Measurements from ENCODE around the gene ANGPTL1. TPM values are rescaled to one million over a fixed set of nuclear protein-coding genes. Genes with fewer than 3 reads are reported as not detected.

The ANGPTL1 gene
- total RNA-seq, 2 experiments from 2014 or later, result not detected

DNA sequence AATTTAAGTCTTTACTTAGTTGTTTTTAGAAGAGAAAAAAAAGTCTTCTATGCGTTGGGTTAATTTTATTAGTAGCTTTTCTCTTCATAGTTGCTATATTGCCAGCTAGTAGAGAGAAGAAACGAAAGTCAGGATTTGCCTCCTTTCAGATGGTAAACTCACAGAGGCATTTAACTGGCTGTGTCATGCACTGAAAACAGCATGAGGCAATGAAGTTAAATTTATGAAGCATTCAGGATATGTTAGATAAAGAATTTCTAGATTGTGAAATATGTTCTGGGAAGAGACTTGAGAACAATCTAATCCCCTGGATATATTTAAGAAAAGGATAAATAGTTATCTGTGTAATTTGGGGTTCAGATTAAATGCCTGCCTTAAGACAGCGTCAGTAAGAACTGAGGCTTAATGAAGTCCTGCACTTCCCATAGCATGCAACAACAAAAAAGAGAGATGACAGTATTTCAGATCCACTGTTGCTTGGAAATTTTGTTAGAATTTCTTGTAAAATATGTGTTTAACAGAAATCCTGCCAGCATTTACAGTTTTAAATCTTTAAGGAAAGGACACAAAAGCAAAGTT is 1.7 kb downstream of the ANGPTL1 start:
- Histone ChIP-seq H2AFZ (ENCODE audit: low read length) (no peak overlapping the region), H3K4me1 (ENCODE audit: insufficient read depth, low read length, poor library complexity, severe bottlenecking) (no peaks in the 10 kb centered on the region), H3K9me3 (ENCODE audit: low read length) (no peaks in the 10 kb centered on the region), H3K27ac (ENCODE audit: low read depth, low read length, poor library complexity, severe bottlenecking) (no peak overlapping the region), H3K4me2 (ENCODE audit: low read length) (no peak overlapping the region), H3K9me2 (ENCODE audit: insufficient read depth, low read length) (no peaks in the 10 kb centered on the region), H3K79me2 (ENCODE audit: insufficient read depth, low read depth, low read length) (no peaks in the 10 kb centered on the region), H3K4me3 (ENCODE audit: low read depth, low read length, poor library complexity, severe bottlenecking) (no peak overlapping the region), H4K20me1 (ENCODE audit: insufficient read depth, low read length) (no peaks in the 10 kb centered on the region), H3K36me3 (ENCODE audit: insufficient read depth, low read length) (peaks cover 41% of the 10 kb centered on the region)
- POLR2A ChIA-PET, result interaction anchor here (1.0 to 6.8 kb wide), 4 partner anchors 11 to 37 kb away, joined by 3 to 53 read pairs (median 4); no protein-coding TSS in a partner anchor
- no peak for TF ChIP-seq EZH2phosphoT487 (IDR thresholded peaks at IDR 0.05; ENCODE audit: borderline replicate concordance, low read depth, low read length)
- TF ChIP-seq, protein P1, sequence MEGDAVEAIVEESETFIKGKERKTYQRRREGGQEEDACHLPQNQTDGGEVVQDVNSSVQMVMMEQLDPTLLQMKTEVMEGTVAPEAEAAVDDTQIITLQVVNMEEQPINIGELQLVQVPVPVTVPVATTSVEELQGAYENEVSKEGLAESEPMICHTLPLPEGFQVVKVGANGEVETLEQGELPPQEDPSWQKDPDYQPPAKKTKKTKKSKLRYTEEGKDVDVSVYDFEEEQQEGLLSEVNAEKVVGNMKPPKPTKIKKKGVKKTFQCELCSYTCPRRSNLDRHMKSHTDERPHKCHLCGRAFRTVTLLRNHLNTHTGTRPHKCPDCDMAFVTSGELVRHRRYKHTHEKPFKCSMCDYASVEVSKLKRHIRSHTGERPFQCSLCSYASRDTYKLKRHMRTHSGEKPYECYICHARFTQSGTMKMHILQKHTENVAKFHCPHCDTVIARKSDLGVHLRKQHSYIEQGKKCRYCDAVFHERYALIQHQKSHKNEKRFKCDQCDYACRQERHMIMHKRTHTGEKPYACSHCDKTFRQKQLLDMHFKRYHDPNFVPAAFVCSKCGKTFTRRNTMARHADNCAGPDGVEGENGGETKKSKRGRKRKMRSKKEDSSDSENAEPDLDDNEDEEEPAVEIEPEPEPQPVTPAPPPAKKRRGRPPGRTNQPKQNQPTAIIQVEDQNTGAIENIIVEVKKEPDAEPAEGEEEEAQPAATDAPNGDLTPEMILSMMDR (conservative IDR thresholded peaks at IDR 0.05; ENCODE audit: low read length), result no peak
- CTCF ChIA-PET (ENCODE audit: unreplicated experiment), result no interaction called here
- DNase-seq (ENCODE audit: low spot score), result no peak
- no TSS peak for BruUV-seq (replicated peaks)
- intact Hi-C loops (cut with micrococcal nuclease; ENCODE audit: unreplicated experiment), result no loop called here

DNA sequence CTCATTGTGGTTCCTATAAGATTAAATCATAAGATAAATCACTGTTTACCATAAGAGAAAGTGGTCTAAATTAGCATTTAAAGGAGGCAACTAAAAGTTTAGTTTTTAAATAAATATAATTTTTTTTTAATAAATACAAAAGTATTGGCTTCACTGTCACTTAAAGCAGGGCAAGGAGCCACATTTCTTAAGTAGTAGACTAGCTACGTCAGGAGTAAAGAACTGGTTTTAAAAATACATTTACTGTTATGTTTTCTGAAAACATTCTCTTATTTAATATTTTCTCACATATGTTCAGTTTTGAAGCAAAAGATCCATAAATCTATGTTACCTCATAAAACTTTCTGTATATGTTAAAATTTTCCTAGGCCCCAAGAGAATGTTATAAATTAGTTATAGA is 2.2 kb downstream of the ANGPTL1 start:
- H4K20me1 ChIP-seq (ENCODE audit: insufficient read depth, low read length), result no peaks in the 10 kb centered on the region
- DNase-seq (ENCODE audit: low spot score), result no peak
- H3K79me2 ChIP-seq (ENCODE audit: insufficient read depth, low read depth, low read length), result no peaks in the 10 kb centered on the region
- peaks cover 42% of the 10 kb centered on the region for H3K36me3 ChIP-seq (ENCODE audit: insufficient read depth, low read length)
- BruUV-seq (replicated peaks), result no TSS peak
- no peak overlapping the region for H2AFZ ChIP-seq (ENCODE audit: low read length)
- ChIA-PET POLR2A (interaction anchor here (6.8 kb wide), 1 partner anchor 12 kb away, joined by 53 read pairs; no protein-coding TSS in a partner anchor), CTCF (ENCODE audit: unreplicated experiment) (no interaction called here)
- no peaks in the 10 kb centered on the region for H3K9me2 ChIP-seq (ENCODE audit: insufficient read depth, low read length)
- no peaks in the 10 kb centered on the region for H3K9me3 ChIP-seq (ENCODE audit: low read length)
- TF ChIP-seq, protein P1 (conservative IDR thresholded peaks at IDR 0.05; ENCODE audit: low read length), result no peak
- no peak for TF ChIP-seq EZH2phosphoT487 (IDR thresholded peaks at IDR 0.05; ENCODE audit: borderline replicate concordance, low read depth, low read length)
- H3K4me3 ChIP-seq (ENCODE audit: low read depth, low read length, poor library complexity, severe bottlenecking), result no peak overlapping the region
- intact Hi-C loops (cut with micrococcal nuclease; ENCODE audit: unreplicated experiment), result no loop called here
- H3K4me1 ChIP-seq (ENCODE audit: insufficient read depth, low read length, poor library complexity, severe bottlenecking), result no peaks in the 10 kb centered on the region
- H3K4me2 ChIP-seq (ENCODE audit: low read length), result no peak overlapping the region
- H3K27ac ChIP-seq (ENCODE audit: low read depth, low read length, poor library complexity, severe bottlenecking), result no peak overlapping the region

DNA sequence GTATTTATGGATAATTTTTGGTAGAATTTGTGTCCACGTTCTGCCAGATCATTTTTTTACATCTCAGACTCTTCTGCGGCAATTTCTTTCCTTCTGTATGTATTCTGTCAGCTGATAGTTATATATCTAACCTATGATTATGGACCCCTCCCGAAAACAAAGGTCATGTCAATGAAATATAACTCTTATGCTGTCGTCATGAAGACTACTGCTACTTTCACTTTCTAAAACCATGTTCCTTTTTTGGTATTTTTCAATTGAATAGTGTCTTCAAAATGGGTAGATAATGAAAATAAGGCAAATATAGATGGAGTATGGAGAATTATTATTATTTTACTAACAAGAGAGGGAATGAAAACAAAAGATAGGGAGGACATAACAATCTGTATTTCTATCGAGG is 3.2 kb downstream of the ANGPTL1 start:
- CTCF ChIA-PET (ENCODE audit: unreplicated experiment), result no interaction called here
- no peaks in the 10 kb centered on the region for H3K4me1 ChIP-seq (ENCODE audit: insufficient read depth, low read length, poor library complexity, severe bottlenecking)
- POLR2A ChIA-PET, result interaction anchor here (0.5 to 6.8 kb wide), 4 partner anchors 13 to 1414 kb away, joined by 3 to 53 read pairs (median 6); no protein-coding TSS in a partner anchor

More for the DNA sequence above, 3.2 kb downstream of the ANGPTL1 start:
- H3K79me2 ChIP-seq (ENCODE audit: insufficient read depth, low read depth, low read length), result no peaks in the 10 kb centered on the region
- no peak overlapping the region for H3K4me3 ChIP-seq (ENCODE audit: low read depth, low read length, poor library complexity, severe bottlenecking)
- TF ChIP-seq, protein P1 (conservative IDR thresholded peaks at IDR 0.05; ENCODE audit: low read length), result no peak
- no peak for TF ChIP-seq EZH2phosphoT487 (IDR thresholded peaks at IDR 0.05; ENCODE audit: borderline replicate concordance, low read depth, low read length)
- no peak for DNase-seq (ENCODE audit: low spot score)
- H3K4me2 ChIP-seq (ENCODE audit: low read length), result no peak overlapping the region
- no peaks in the 10 kb centered on the region for H3K9me3 ChIP-seq (ENCODE audit: low read length)
- H3K9me2 ChIP-seq (ENCODE audit: insufficient read depth, low read length), result no peaks in the 10 kb centered on the region
- H4K20me1 ChIP-seq (ENCODE audit: insufficient read depth, low read length), result no peaks in the 10 kb centered on the region
- intact Hi-C loops (cut with micrococcal nuclease; ENCODE audit: unreplicated experiment), result no loop called here
- H2AFZ ChIP-seq (ENCODE audit: low read length), result no peak overlapping the region
- no peak overlapping the region for H3K27ac ChIP-seq (ENCODE audit: low read depth, low read length, poor library complexity, severe bottlenecking)
- H3K36me3 ChIP-seq (ENCODE audit: insufficient read depth, low read length), result peaks cover 46% of the 10 kb centered on the region
- no TSS peak for BruUV-seq (replicated peaks)
